ENCODE measurements around the gene PHYHIPL. TPM values are rescaled to one million over a fixed set of nuclear protein-coding genes. Genes with fewer than 3 reads are reported as not detected.

Gene PHYHIPL
- total and polyA plus RNA-seq, 4 donors: 1.3 to 3.0 (median 2.0) TPM

- TF ChIP-seq REST (IDR thresholded peaks at IDR 0.05): no peak
- TF ChIP-seq ZBTB33 (IDR thresholded peaks at IDR 0.05): no peak
- TF ChIP-seq RAD21 (IDR thresholded peaks at IDR 0.05): no peak
These were observed 53.0 kb downstream of the PHYHIPL start (continued) for GRCh38 chr10:59229441-59229840.

GRCh38 chr10:59234194-59234593 is 57.8 kb downstream of the PHYHIPL start:
- whole genome bisulfite sequencing: 79% methylated on average over 3 of the region's 3 CpGs
- H3K27ac ChIP-seq (ENCODE audit: low read depth in 1 of 2, low read length in 2 of 2): no peak overlapping the region
- H3K27me3 ChIP-seq (ENCODE audit: control insufficient read depth in 4 of 4, insufficient read depth in 4 of 4, low read length in 3 of 4): no peaks in the 10 kb centered on the region
- H3K4me3 ChIP-seq (ENCODE audit: low read depth in 1 of 3, low read length in 3 of 3): no peak overlapping the region
- H3K9me3 ChIP-seq (ENCODE audit: control insufficient read depth in 4 of 4, low read length in 3 of 4): no peaks in the 10 kb centered on the region
- no peak overlapping the region for H3K9ac ChIP-seq (ENCODE audit: low read depth in 1 of 2, low read length in 2 of 2)
- TF ChIP-seq REST (IDR thresholded peaks at IDR 0.05) (no peak), GABPA (IDR thresholded peaks at IDR 0.05 in 1 of 2, conservative IDR thresholded peaks at IDR 0.05 in 1 of 2) (no peak), TAF1 (conservative IDR thresholded peaks at IDR 0.05) (no peak), ZBTB33 (IDR thresholded peaks at IDR 0.05) (no peak), HNF4A (conservative IDR thresholded peaks at IDR 0.05) (no peak), FOXA1 (IDR thresholded peaks at IDR 0.05) (no peak), YY1 (IDR thresholded peaks at IDR 0.05) (no peak), RAD21 (IDR thresholded peaks at IDR 0.05) (no peak), ATF3 (IDR thresholded peaks at IDR 0.05) (no peak), JUND (IDR thresholded peaks at IDR 0.05) (no peak)
- H3K36me3 ChIP-seq (ENCODE audit: control insufficient read depth in 4 of 4, insufficient read depth in 3 of 4, low read depth in 1 of 4, low read length in 3 of 4): no peaks in the 10 kb centered on the region
- H3K4me1 ChIP-seq (ENCODE audit: control insufficient read depth in 4 of 4, insufficient read depth in 4 of 4, low read length in 3 of 4): no peaks in the 10 kb centered on the region
- no peak for DNase-seq (ENCODE audit: low spot score)
